WTC11 (cell line): ENCODE data around the gene C11orf52. TPM values are rescaled to one million over a fixed set of nuclear protein-coding genes. Genes with fewer than 3 reads are reported as not detected.
A peak's percentile ranks its signal among the peaks of the same experiment; 100 is the strongest.

Source experiments
- ATAC-seq: fragments of 200-7000 bp; cut with Tn5 transposase; 2 replicates; pipeline ENCODE4 v1.10.0; 2021; ENCODE audit warnings: mild to moderate bottlenecking, moderate library complexity
- CTCF ChIA-PET: fragments of 300-600 bp; sonication (Branson Sonifier 250); formaldehyde crosslinking; loops from one replicate; lab custom pipeline; 2021; ENCODE audit warnings: antibody characterized with exemption; lab: Charles Lee
- POLR2A ChIA-PET: fragments of 350-600 bp; sonication (Branson Sonifier 250); formaldehyde crosslinking; loops from one replicate; lab custom pipeline; 2021; ENCODE audit warnings: antibody characterized with exemption; lab: Charles Lee
- DNase-seq: peaks from one replicate; pipeline ENCODE4 v3.0.0; 2021; ENCODE audit warnings: low spot score
- H3K27ac Mint-ChIP-seq: 2 replicates; pipeline ENCODE4 v1.8.0; 2021; ENCODE audit warnings: mixed read lengths
- H3K27me3 Mint-ChIP-seq: 2 replicates; pipeline ENCODE4 v1.8.0; 2021; ENCODE audit warnings: low read depth, mild to moderate bottlenecking, moderate library complexity, mixed read lengths
- H3K36me3 Mint-ChIP-seq: 2 replicates; pipeline ENCODE4 v1.8.0; 2021; ENCODE audit warnings: mixed read lengths
- H3K4me1 Mint-ChIP-seq: 2 replicates; pipeline ENCODE4 v1.8.0; 2022; ENCODE audit warnings: mixed read lengths
- H3K4me3 Mint-ChIP-seq: 2 replicates; pipeline ENCODE4 v1.8.0; 2021; ENCODE audit warnings: mild to moderate bottlenecking, moderate library complexity, mixed read lengths
- H3K9me3 Mint-ChIP-seq: 2 replicates; pipeline ENCODE4 v1.8.0; 2021; ENCODE audit warnings: mixed read lengths
- CREB1 ChIP-seq: sonication (generic); formaldehyde crosslinking; IDR thresholded peaks from 2 replicates; pipeline ENCODE4 v1.8.0; 2023; ENCODE audit warnings: mild to moderate bottlenecking, missing genetic modification reagents
- CTCF ChIP-seq: fragments of 200-600 bp; IDR thresholded peaks from 2 replicates; pipeline ENCODE4 v1.8.0; 2022; ENCODE audit warnings: antibody characterized with exemption
- EMX1 ChIP-seq: fragments of 250-450 bp; sonication (Bioruptor Pico); IDR thresholded peaks from 2 replicates; pipeline ENCODE4 v1.8.0; 2021; ENCODE audit warnings: mild to moderate bottlenecking
- FOXK1 ChIP-seq: sonication (generic); formaldehyde crosslinking; IDR thresholded peaks from 2 replicates; pipeline ENCODE4 v1.8.0; 2022; ENCODE audit warnings: mild to moderate bottlenecking, moderate library complexity, missing genetic modification reagents
- GRHL2 ChIP-seq: fragments of 250-450 bp; sonication (Bioruptor Pico); IDR thresholded peaks from 2 replicates; pipeline ENCODE4 v1.8.0; 2022; ENCODE audit warnings: mild to moderate bottlenecking, moderate library complexity; ENCODE audit not compliant: insufficient replicate concordance, severe bottlenecking
- MLX ChIP-seq: sonication (generic); formaldehyde crosslinking; IDR thresholded peaks from 2 replicates; pipeline ENCODE4 v1.8.1; 2023; ENCODE audit warnings: mild to moderate bottlenecking, missing genetic modification reagents, moderate library complexity
- NR1H2 ChIP-seq: sonication (generic); formaldehyde crosslinking; IDR thresholded peaks from 2 replicates; pipeline ENCODE4 v1.9.0; 2021; ENCODE audit warnings: mild to moderate bottlenecking, moderate library complexity, missing genetic modification reagents
- PRRX2 ChIP-seq: fragments of 250-450 bp; sonication (Bioruptor Pico); IDR thresholded peaks from 2 replicates; pipeline ENCODE4 v1.8.0; 2021; ENCODE audit warnings: mild to moderate bottlenecking
- ZNF138 ChIP-seq: sonication (generic); formaldehyde crosslinking; conservative IDR thresholded peaks from 2 replicates; pipeline ENCODE4 v1.8.1; 2022; ENCODE audit warnings: mild to moderate bottlenecking, moderate library complexity, missing genetic modification reagents
- ZNF416 ChIP-seq: fragments of 250-450 bp; sonication (Bioruptor Pico); IDR thresholded peaks from 2 replicates; pipeline ENCODE4 v1.9.0; 2021; ENCODE audit warnings: mild to moderate bottlenecking, inconsistent platforms
- ZNF671 ChIP-seq: fragments of 250-450 bp; sonication (Bioruptor Pico); IDR thresholded peaks from 2 replicates; pipeline ENCODE4 v1.8.0; 2021; ENCODE audit warnings: mild to moderate bottlenecking
- total RNA-seq: library from RNA; stranded (reverse); gene quantifications from 3 replicates; pipeline ENCODE4 v1.2.3, GENCODE V29; 2021
- TF ChIP-seq, protein P1 (sequence below): sonication (generic); formaldehyde crosslinking; IDR thresholded peaks from 2 replicates; pipeline ENCODE4 v1.8.0; 2023; ENCODE audit warnings: missing genetic modification reagents, mild to moderate bottlenecking, borderline replicate concordance
- TF ChIP-seq, protein P2 (sequence below): sonication (generic); formaldehyde crosslinking; IDR thresholded peaks from 2 replicates; pipeline ENCODE4 v1.8.0; 2022; ENCODE audit warnings: missing genetic modification reagents

C11orf52 gene
- total RNA-seq, 1 experiment from 2014 or later, result 2.1 TPM

- TF ChIP-seq, protein P1, sequence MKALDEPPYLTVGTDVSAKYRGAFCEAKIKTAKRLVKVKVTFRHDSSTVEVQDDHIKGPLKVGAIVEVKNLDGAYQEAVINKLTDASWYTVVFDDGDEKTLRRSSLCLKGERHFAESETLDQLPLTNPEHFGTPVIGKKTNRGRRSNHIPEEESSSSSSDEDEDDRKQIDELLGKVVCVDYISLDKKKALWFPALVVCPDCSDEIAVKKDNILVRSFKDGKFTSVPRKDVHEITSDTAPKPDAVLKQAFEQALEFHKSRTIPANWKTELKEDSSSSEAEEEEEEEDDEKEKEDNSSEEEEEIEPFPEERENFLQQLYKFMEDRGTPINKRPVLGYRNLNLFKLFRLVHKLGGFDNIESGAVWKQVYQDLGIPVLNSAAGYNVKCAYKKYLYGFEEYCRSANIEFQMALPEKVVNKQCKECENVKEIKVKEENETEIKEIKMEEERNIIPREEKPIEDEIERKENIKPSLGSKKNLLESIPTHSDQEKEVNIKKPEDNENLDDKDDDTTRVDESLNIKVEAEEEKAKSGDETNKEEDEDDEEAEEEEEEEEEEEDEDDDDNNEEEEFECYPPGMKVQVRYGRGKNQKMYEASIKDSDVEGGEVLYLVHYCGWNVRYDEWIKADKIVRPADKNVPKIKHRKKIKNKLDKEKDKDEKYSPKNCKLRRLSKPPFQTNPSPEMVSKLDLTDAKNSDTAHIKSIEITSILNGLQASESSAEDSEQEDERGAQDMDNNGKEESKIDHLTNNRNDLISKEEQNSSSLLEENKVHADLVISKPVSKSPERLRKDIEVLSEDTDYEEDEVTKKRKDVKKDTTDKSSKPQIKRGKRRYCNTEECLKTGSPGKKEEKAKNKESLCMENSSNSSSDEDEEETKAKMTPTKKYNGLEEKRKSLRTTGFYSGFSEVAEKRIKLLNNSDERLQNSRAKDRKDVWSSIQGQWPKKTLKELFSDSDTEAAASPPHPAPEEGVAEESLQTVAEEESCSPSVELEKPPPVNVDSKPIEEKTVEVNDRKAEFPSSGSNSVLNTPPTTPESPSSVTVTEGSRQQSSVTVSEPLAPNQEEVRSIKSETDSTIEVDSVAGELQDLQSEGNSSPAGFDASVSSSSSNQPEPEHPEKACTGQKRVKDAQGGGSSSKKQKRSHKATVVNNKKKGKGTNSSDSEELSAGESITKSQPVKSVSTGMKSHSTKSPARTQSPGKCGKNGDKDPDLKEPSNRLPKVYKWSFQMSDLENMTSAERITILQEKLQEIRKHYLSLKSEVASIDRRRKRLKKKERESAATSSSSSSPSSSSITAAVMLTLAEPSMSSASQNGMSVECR (CRISPR knock-in tag), result no peak
Observed at GRCh38 chr11:111957663-111958444, 39.1 kb downstream of the C11orf52 start (continued).

DNA sequence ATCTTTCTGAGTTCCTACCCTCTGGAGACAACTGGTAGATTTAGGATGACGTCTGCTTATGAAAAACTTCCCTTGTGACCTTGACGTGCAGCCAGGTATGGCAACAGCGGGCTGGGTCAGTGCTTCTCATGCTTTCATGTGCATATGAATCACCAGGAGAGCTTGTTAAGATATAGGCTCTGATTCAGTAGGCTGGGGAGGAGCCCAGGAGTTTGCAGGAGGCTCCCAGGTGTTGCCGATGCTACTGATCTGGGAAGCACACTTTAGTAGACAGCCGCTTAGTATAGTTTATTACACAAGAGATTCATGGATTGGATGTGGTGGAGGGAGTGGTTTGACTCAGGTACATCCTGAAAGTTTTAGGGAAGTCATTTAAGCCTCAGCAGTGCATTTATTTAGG lies 42.2 kb downstream of the C11orf52 start:
- Mint-ChIP-seq H3K9me3 (peaks cover 7% of the 10 kb centered on the region), H3K27ac (peak overlapping the region; percentile 86), H3K4me3 (peak overlapping the region; percentile 39)
- CTCF ChIA-PET, result interaction anchor here (0.6 to 7.7 kb wide), 10 partner anchors 16 to 90 kb away, joined by 3 to 53 read pairs (median 5); partner anchors contain the start of genes ALG9 and DIXDC1
- DNase-seq, result peak; percentile 57
- TF ChIP-seq EMX1 (CRISPR knock-in tag), result no peak
- TF ChIP-seq FOXK1, result peak; percentile 25; the same call in 1 of the 2 replicates
- TF ChIP-seq, all 79 proteins: peak for 1
- H3K27me3 Mint-ChIP-seq, result no peaks in the 10 kb centered on the region
- ATAC-seq, result peak; percentile 98
- H3K36me3 Mint-ChIP-seq, result peaks cover 16% of the 10 kb centered on the region
- peaks cover 32% of the 10 kb centered on the region for H3K4me1 Mint-ChIP-seq
- POLR2A ChIA-PET, result interaction anchor here (0.8 to 1.5 kb wide), 4 partner anchors 18 to 50 kb away, joined by 3 to 8 read pairs (median 3); partner anchors contain the start of genes CRYAB and DIXDC1

DNA sequence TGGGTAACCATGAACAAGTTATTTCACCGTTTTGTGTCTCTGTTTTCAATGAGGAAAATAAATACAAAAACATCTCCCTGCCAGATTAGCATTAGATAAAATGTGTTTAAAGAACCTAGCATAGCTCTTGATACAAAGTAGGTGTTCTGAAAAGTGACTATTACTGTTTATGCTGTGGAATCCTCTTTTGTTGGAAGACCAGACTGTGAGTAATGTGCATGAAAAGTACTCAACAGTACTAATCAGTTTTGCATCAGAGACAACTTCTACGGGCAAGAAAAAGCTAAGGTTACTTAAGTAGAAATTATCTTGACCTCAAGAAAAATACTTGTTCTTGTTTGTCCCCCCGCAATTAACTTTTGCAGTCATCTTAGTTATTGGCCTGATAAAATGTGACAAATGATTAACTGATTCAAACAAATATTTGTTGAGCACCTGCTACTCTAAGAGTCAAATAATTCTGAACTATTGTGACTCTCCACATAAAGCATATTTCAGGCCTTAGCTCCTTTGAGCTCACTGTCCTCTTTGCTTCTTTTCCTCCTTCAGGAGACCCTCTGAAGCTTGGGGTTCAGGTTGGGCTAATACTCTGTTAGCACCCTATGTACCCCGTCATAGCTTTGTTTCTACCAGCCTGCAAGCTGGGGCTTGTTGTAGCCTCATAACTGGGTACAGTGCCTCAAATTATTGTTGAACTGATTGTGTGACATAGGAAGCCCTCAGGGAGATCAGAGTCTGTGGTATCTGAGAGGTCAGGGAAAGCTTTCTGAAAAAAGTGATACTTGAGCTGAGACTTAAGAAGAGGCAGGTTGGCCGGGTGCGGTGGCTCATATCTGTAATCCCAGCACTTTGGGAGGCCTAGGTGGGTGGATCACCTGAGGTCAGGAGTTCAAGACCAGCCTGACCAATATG lies 42.9 kb downstream of the C11orf52 start:
- no peak for TF ChIP-seq ZNF671
- TF ChIP-seq EMX1 (CRISPR knock-in tag), result no peak
- TF ChIP-seq GRHL2 (CRISPR knock-in tag), result no peak
- no peak for TF ChIP-seq MLX
- no peak for TF ChIP-seq ZNF138 (CRISPR knock-in tag)
- no peak for TF ChIP-seq NR1H2 (CRISPR knock-in tag)
- TF ChIP-seq PRRX2, result no peak
- no peak for TF ChIP-seq ZNF416 (CRISPR knock-in tag)
- TF ChIP-seq CREB1 (CRISPR knock-in tag), result no peak
- TF ChIP-seq CTCF, result no peak
- TF ChIP-seq, protein P2, sequence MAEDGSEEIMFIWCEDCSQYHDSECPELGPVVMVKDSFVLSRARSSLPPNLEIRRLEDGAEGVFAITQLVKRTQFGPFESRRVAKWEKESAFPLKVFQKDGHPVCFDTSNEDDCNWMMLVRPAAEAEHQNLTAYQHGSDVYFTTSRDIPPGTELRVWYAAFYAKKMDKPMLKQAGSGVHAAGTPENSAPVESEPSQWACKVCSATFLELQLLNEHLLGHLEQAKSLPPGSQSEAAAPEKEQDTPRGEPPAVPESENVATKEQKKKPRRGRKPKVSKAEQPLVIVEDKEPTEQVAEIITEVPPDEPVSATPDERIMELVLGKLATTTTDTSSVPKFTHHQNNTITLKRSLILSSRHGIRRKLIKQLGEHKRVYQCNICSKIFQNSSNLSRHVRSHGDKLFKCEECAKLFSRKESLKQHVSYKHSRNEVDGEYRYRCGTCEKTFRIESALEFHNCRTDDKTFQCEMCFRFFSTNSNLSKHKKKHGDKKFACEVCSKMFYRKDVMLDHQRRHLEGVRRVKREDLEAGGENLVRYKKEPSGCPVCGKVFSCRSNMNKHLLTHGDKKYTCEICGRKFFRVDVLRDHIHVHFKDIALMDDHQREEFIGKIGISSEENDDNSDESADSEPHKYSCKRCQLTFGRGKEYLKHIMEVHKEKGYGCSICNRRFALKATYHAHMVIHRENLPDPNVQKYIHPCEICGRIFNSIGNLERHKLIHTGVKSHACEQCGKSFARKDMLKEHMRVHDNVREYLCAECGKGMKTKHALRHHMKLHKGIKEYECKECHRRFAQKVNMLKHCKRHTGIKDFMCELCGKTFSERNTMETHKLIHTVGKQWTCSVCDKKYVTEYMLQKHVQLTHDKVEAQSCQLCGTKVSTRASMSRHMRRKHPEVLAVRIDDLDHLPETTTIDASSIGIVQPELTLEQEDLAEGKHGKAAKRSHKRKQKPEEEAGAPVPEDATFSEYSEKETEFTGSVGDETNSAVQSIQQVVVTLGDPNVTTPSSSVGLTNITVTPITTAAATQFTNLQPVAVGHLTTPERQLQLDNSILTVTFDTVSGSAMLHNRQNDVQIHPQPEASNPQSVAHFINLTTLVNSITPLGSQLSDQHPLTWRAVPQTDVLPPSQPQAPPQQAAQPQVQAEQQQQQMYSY (CRISPR knock-in tag), result no peak
- H3K27me3 Mint-ChIP-seq, result no peaks in the 10 kb centered on the region
- H3K27ac Mint-ChIP-seq, result peak overlapping the region; percentile 11
- ChIA-PET POLR2A (interaction anchor here (0.8 to 1.5 kb wide), 2 partner anchors 21 to 24 kb away, joined by 3 read pairs; partner anchors contain the start of gene DIXDC1), CTCF (interaction anchor here (0.6 to 7.7 kb wide), 11 partner anchors 12 to 85 kb away, joined by 3 to 53 read pairs (median 4); partner anchors contain the start of genes C11orf52 and DIXDC1)
- peaks cover 16% of the 10 kb centered on the region for H3K36me3 Mint-ChIP-seq
- peaks cover 7% of the 10 kb centered on the region for H3K9me3 Mint-ChIP-seq
- peak overlapping the region; percentile 39; the same call in 1 of the 2 replicates for H3K4me3 Mint-ChIP-seq
- peaks cover 32% of the 10 kb centered on the region for H3K4me1 Mint-ChIP-seq
- no peak for ATAC-seq
- DNase-seq, result no peak
